ENCODE data around the gene CNTN3.

- TF ChIP-seq, protein P1, sequence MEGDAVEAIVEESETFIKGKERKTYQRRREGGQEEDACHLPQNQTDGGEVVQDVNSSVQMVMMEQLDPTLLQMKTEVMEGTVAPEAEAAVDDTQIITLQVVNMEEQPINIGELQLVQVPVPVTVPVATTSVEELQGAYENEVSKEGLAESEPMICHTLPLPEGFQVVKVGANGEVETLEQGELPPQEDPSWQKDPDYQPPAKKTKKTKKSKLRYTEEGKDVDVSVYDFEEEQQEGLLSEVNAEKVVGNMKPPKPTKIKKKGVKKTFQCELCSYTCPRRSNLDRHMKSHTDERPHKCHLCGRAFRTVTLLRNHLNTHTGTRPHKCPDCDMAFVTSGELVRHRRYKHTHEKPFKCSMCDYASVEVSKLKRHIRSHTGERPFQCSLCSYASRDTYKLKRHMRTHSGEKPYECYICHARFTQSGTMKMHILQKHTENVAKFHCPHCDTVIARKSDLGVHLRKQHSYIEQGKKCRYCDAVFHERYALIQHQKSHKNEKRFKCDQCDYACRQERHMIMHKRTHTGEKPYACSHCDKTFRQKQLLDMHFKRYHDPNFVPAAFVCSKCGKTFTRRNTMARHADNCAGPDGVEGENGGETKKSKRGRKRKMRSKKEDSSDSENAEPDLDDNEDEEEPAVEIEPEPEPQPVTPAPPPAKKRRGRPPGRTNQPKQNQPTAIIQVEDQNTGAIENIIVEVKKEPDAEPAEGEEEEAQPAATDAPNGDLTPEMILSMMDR (conservative IDR thresholded peaks at IDR 0.05): no peak
- no peak for TF ChIP-seq ZFX (IDR thresholded peaks at IDR 0.05)
Observed at GRCh38 chr3:74606996-74607395, 7.5 kb downstream of the CNTN3 start.

Data from C4-2B (cell line).